PC-3 (cell line): ENCODE data around the gene TNRC6C.

Source experiments
- CTCF ChIP-seq: fragments of 300-600 bp; sonication (generic); conservative IDR thresholded peaks from 2 replicates; pipeline ENCODE4 v1.5.1; 2017; ENCODE audit warnings: antibody characterized with exemption, low read depth, mild to moderate bottlenecking, low read length
- EZH2 ChIP-seq: fragments of 300-600 bp; sonication (generic); IDR thresholded peaks from one replicate; pipeline ENCODE4 v1.6.1; 2017; ENCODE audit warnings: antibody characterized with exemption, mild to moderate bottlenecking, low read length; ENCODE audit not compliant: unreplicated experiment
- EZH2phosphoT487 ChIP-seq: fragments of 300-600 bp; sonication (generic); IDR thresholded peaks from 2 replicates; pipeline ENCODE4 v1.6.1; 2018; ENCODE audit warnings: mild to moderate bottlenecking, antibody characterized with exemption, low read length, borderline replicate concordance

DNA sequence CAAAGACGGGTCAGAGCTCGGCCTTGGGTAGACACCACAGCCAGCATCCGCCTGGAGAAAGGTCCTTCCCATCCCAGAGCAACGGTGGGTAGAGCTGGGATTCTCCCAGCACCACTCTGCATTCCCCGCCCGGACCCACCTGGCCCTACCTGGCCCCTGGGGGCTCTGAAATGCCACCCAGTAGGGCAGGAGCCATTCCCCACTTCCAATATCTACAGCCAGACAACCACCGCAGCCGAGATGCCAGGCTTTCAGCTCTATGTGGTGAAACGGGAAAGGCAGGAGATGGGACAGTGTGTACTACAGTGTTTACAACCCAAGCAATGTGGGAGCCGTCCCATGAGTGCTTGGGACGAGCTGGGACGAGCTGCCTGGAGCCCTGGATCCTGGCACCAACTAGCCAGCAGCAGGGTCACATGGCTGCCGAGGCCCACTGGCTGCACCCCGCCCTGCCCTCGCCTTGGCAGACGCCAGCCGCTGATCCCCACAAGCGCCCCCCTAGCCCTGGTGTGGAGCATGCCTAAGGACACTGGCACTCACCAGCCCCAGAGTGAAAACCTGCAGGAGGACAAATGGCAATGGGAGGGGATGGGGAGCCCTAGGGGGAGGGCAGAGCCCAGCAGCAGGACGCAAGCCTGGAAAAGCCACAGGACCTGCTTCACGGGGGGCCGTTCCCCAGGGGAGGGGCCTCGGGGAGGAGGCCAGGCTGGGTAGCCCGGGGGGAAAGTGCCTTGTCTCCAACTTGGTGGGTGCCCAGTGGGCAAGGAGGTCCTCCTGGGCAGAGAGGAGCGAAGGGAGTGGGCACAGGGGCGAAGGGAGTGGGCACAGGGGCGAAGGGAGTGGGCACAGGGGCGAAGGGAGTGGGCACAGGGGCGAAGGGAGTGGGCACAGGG lies 156.6 kb downstream of the TNRC6C start:
- no peak for TF ChIP-seq CTCF
- no peak for TF ChIP-seq EZH2
- no peak for TF ChIP-seq EZH2phosphoT487
